ENCODE results near the gene PARP6.
A peak's percentile ranks its signal among the peaks of the same experiment; 100 is the strongest.

The PARP6 gene, protein sequence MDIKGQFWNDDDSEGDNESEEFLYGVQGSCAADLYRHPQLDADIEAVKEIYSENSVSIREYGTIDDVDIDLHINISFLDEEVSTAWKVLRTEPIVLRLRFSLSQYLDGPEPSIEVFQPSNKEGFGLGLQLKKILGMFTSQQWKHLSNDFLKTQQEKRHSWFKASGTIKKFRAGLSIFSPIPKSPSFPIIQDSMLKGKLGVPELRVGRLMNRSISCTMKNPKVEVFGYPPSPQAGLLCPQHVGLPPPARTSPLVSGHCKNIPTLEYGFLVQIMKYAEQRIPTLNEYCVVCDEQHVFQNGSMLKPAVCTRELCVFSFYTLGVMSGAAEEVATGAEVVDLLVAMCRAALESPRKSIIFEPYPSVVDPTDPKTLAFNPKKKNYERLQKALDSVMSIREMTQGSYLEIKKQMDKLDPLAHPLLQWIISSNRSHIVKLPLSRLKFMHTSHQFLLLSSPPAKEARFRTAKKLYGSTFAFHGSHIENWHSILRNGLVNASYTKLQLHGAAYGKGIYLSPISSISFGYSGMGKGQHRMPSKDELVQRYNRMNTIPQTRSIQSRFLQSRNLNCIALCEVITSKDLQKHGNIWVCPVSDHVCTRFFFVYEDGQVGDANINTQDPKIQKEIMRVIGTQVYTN

DNA sequence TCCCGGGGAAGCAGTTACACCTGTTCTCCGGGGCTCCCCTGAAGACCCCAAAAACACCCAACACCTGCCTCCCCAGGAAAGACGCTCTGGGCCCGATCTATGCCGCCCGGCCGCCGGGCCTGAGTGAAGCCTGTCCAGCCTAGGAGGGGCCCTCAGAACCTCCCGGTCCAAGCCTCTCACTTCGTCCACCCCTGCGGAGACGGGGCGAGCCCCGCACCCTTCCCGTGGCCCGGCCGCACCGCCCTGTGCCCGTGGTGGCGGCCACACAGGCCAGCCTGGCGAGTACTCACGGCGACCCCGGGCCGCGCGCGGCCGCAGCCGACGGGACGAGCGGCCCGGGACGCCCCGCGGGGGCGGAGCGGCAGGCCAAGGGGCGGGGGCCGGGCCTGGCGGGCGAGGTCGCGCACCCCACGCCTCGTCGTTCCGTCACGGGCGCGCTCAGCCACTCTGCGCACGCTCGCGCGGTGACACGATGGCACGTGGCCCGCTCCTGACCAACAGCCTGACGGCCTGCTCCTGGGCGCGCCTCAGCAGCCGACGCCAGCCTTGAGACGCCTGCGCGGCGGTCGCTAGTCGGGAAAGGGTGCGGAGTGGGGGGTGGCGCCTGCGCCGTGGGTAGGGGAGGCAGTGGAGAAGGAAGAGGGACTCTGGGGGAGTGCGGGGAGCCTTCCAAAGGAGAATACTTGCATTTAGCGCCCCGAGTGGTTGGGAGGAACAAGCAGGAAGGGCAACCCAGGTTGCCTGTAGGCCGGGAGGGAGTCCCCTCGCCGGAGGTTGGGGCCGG is at the start of gene PARP6:
Gene PARP6 (minus strand): TSS at position 342 of the 784 bp plus-strand sequence. CDS start 5,077 bp downstream, outside the sequence.
- peak; percentile 99 for DNase-seq

DNA sequence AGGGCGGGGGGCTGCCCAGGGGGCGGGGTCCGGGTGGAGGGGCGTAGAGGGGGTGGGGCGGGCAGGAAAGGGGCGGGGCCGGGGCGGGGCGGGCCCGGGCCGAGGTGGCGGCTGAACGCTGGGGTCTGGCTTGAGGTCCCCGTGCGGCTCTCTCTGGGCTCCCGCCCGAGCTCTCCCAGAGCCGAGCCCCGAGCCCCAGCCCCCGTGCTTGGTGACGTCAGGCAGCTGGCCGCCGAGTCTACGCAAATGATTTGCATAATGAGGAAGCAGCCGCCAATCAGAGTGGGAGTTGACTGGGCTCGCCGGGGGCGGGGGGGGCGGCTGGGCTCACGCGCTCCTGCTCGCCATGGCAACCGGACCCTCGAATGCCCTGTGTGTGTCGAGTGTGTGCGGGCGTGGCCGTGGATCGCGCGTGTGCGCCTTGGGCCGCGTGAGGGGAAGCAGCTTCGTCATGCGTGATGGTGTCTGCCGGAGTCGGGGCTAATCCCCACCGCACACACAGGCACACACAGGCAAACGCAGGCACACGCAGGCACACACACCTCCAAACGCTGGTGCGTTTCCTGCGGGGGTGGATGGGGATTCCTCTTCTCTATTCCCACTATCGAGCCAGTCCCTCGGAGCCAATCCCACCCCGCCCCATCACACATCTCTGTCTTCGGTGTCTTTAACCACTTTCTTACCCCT is 47.8 kb upstream of the PARP6 start, which contains the start of gene CELF6:
Gene CELF6 (minus strand): TSS at position 173 of the 687 bp plus-strand sequence. CDS start 283 bp downstream, outside the sequence.
- DNase-seq, result peak; percentile 76

DNA sequence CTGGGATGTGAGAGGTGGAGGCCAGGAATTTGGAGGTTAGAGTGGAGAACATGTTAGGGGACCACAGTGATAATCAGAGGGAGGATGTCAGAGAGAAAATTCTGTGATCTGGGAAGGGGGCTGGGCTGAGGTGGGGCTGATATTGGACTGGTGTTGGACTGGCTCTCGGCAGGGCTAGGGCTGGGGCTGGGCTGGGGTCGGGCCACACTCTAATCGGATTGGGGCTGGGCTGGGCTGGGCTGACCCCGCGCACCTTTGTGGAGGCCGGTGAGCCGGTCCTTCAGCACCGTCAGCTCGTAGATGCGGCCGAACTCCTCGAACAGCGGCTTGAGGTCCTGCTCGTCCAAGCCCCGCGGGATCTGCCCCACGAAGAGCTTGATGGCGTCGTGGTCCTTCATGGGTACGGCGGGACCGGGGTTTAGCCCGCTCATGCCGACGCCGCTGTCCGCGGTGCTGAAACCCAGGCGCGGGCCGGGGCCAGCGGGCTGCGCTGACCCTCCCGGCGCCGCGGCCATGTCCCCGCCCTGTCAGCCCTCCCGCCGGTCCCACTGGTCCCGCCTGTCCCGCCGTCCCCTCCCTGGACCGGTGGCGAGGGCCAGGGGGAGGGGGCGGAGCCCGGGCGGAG is 47.1 kb upstream of the PARP6 start:
- peak; percentile 46 for DNase-seq

DNA sequence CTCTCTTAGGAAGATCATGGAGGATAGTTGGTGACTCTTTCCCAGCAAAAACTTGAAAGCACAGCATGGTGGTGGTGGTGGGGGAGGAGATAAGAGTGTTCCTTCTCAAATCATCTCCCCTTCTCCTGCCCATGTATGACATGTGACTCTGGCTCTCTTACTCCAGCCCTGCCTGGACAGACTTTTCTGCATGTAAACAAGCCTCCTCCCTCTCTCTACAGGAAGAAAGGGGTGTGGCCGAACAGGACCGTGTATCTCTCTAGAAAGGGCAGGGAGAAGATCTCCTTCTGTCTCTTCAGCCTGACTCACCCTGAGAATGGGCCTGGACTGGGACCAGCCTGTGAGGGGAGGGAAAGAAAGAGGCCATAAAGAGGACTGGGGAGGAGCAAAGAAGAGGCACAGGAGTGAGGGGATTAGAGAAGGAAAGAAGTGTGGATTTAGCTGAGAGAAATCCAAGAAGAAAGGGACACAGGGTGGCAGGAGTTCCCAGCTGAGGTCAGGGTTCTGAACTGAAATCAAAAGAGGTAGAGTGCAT is 46.1 kb upstream of the PARP6 start:
- no peak for DNase-seq

DNA sequence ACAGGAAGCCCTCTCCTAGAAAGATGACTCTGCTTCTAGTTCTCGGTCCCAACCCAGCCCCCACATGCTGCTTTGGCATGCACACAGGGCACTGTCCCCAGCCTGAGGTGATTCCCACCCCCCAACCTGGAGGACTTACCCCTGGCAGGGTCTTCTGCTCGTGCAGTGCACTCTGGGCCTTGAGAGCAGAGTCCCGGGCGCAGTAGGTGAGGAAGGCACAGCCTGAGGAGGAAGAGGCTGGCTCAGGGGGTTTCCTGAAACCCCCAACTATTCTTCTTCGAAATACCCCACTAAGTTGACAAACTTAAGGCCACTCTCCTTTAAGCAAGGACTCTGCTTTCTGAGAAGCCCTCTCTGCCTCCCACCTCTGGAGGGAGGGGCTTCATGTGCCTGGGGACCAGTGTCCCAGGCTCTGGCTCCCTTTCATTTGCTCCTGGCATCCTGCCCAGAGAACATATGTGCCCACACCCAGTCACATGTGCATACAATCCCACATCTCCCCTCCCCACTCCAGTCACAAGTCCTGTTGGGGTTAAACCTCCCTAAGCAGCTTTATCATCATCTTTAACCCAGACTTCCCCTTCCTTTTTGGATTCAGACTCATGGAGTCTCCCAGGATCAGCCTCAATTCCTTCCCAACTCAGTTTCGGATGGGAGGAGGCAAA is 43.5 kb upstream of the PARP6 start:
- no peak for DNase-seq

DNA sequence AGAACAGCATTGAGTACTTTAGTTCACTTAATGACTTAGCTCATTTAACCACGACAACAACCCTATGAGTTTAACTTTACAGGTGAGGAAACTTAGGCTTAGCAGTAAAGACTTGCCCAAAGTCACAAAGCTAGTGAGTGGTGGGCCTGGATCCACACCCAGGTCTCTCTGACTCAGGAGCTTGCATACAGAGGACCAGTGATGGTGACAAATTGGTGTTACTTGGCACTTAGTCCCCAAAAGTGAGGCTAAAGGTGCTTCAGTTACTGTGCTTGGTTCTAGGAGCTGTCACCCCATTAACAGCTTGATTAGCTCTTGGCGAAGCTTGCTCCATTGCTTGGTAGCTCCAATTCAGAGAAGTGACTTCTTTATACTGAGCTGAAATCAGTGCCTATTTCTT is 41.5 kb upstream of the PARP6 start:
- no peak for DNase-seq

DNA sequence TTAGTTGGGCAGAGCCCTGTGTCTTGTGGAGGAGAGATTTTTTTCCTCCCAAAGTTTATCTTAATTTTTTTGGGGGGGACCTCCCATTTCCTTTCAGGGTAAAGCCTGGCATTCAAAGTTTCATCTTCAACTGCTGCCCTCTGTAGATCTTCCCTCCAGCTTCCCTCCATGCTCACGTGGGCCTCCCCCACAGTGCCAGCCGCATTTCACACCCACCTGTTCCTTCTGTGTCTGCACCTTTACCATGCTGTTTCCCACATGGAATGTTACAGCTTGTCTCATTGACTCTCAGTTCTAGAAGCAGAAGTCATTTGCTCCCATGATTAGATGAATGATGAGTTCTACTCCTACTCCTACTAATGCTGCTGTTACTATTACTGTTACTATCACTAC is 41.1 kb upstream of the PARP6 start:
- DNase-seq, result no peak

DNA sequence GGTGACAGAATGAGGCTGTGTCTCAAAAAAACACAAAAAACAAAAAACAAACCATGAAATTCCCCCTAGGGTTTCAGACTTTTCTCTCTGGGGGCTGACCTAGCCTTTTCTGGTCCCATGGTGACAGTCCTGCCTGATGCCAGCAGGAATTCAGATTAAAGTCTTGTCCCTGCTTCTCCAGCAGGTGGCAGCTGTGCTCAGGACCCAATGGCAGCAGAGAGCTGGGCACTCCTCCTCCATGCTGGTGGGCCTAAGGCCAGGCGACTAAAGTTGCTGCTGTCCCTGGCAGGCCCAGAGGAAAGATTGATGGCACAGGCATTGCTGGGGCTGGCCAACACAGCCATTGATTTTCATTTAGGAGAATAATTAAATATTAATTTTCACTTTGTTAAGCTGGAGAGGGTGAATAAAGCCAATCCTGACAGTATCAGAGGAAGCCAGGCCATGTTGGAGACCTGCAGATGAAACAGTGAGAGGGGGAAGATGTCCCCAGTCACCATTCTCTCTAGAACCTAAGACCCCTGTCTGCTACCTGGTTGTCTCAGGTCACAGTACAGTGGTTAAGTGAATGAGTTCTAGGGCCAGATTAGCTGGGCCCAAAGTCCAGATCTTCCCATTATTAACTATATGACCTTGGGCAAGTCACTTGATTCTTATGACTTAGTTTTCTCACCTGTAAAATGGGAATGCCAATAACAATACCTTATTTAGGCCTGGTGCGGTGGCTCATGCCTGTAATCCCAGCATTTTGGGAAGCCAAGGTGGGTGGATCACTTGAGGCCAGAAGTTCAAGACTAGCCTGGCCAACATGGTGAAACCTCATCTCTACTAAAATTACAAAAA is 40.5 kb upstream of the PARP6 start:
- DNase-seq, result peak; percentile 72

DNA sequence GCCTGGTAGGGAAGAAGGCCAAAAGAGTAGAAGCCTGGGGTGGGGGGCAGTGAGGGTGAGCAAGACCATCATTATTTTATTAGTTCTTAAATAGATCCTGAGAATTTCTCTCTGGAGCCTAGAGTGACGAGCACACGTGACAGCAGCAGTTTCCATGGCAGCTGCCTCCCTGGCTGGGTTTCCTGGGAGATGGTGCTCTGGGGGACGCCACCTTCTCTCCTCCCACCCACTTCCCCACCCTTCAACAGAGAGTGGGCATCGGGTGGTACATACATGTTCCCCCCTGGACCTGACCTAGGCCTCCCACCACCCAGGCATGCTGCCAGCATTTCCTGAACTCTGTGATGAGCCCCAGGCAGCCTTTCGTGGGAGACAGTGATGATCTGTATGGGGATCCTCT is 34.7 kb upstream of the PARP6 start:
- no peak for DNase-seq

DNA sequence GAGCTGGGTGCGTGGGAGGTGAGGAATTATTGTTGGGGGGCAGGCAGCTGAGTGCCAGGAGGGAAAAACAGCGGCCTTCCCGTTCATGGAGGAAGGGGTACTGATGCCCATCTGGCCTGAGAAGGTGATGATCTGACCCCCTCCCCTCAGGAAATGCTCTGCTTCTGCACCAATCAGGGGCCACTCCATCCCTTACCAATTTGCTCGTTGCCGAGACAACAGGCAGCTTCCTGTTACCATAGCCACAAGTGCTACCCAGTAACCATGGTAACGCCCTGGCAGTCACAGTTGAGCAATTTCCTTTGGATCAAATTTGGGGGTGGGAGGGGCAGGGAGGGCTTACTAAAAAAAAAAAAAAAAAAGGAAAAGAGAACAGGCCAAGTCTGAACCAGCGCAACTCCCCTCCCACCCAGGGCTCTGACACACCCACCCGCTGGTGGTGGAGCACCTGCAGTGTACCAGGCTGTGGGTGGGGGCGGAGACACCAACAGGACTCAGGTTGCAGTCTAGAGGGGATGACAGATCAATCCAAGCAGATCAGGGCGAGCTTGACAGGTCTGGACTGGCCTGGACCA is 33.9 kb upstream of the PARP6 start:
- DNase-seq, result peak; percentile 36

DNA sequence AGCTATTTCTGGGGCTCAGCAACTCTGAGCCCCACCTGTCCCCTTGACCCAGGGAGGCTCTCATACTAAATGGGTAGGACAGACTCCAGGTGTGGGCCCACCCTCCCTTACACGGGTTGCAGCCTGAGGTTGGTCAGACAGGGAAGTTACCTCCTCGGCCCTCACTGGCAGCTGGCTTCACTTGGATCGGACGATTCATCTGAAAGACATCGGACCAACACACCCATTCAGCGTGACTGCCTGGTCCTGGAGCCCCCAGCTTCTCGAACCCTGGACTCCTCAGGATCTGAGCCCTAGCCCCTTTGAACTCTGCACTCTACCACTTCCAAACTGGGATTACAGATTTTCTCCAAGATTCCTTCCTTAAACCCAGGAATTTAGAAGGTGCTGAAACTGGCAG is 32.2 kb upstream of the PARP6 start:
- no peak for DNase-seq

DNA sequence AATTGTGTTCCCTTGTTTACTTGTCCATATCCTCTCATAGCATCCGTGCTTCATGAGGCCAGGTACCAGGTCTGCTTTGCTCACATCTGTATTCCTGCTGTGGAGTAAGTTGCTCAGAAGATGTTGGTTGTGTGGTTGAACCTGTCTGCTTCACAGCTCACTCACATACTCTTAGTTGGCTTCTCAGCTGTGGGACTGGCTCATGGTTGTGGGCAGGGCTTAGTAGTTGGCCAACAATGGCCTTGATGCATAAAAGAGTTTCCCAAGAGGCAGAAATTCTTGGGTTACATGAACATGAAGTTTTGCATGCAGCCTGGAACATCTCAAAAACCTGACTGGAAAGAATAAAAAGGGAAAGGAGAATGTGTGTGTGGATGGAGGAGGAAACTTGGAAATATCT is 30.6 kb upstream of the PARP6 start:
- no peak for DNase-seq

DNA sequence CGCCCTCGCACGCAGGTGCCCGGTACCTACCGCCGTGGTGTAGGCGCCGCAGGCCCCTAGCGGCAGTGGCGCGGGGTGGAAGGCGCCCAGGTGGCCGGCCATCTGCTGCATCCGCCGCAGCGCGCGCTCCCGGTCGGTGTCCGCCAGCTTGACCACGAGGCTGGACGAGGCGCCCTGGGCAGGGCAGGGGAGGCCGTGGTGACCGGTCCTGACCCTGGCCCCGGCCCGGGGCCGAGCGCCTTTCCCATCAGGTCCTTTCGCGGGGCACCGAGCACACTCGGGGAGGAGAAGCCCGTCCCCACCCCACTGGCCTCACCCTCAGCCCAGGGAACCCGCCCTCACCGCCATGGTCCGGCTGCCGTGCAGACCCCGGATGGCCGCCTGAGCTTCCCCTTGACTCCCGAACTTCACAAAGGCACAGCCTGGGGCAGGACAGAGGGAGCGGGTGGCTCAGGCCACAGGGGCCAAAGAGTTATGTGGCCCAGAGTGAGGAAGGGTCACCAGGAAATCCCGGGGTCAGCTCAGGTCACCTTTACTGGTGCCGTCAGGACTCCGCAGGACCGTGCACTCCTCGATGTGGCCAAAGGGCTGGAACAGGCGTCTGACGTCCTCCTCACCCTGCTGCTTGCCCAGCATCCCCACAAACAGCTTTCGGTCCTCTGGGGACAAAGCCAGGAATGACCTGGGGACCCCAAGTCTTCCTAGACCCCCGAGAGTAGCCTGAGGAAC is 17.4 kb upstream of the PARP6 start:
- no peak for DNase-seq

DNA sequence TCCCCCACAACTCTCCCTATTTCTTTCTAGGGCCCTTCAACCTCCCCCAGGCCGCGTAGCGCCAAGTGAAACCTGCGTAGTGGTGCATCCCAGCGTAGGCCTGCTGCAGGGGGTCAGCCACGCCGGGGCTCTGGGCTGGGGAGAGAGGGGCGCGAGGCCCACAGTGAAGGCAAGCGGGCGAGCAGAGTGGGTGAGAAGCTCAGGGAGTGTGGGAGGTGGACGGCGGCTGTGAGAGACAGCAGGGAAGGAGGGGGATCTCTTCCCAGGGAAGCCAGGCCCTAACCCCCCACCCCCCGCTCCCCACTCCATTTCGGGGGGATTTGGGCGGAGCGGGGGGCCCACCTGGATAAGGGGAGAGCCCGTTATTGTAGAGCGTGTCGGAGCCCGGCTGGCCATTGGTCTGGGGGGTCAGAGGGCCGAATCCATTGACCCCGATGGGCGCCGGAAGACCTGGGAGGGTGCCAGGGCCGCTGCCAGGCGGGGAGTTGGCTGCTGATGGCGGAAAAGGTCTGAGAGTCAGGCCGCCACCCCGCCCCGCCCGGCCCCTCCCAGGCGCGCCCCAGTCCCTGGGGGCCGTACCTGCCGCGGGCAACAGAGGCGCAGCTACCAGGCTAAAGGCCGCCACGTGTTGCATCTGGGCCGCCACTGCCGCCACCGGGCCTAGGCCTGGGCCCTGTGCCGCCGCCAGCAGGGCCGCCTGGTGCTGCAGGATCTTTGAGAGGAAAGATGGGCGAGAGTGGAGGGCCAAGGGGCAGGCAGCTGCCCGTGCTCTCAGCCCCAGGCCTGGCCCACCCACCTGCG is 16.6 kb upstream of the PARP6 start:
- no peak for DNase-seq

DNA sequence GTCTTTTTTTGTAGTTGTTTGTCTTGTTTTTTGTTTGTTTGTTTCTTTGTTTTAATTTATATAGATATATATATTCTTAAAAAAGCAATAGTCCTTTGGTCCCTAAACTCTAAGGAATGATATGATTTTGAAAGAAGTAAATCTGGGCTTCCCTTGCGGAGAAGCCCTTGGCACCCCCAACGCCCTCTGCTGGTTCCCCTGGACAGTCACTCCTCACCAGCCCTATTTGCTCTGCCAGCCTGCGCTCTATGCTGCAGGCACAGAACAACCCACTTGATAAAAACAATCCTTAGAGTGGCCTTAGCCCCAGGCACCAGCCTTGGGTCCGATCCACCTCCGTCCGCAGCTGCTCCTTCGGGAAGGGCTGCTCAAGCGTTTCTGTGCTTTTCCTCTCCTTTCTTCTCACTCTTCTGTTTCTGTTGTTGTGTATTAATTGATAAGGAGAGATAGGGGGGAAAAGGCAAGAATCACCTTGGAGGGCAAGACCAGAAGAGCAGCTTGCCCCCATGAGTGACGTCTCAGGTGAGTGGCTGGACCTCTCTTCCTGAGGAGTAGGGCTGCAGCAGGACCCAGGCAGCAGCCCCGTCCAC is 13.7 kb upstream of the PARP6 start:
- peak; percentile 65 for DNase-seq

DNA sequence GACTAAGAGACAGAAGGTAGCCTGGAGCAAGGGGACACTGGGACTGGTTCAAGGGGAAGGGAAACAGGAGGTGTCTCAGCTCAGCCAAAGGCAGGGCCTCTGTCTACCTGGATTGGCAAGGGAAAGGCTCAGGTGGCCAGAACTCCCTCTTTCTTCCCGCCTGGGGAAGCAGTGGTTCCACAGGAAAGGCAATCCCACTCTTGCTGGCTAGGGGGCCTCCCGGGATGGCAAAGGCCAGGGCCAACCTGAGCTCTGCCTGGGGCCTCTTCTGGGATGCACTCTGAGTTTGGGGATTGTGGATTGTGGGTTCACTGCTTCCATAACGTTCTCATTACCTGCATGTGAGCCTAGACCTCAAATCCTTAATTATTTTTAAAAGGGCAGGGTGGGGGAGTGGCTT is 13.0 kb upstream of the PARP6 start:
- no peak for DNase-seq

DNA sequence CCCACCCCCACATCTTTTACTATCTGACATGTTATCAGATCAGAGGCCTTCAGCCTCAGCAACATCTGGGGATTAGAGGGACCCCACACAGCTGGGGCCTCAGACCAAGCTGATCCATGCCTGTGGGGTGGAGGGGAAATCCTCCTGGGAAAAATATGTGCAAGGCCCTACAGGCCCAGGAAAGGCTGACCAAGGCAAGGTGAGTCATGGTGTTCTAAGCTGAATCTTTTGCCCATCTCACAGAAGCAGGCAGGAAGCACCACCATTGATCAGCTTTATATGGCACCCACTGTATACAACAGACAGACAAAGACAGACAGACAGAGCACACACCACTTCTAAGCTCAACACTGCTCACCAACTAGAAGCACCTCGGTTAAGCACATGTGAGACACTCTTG is 12.4 kb upstream of the PARP6 start:
- DNase-seq, result no peak

DNA sequence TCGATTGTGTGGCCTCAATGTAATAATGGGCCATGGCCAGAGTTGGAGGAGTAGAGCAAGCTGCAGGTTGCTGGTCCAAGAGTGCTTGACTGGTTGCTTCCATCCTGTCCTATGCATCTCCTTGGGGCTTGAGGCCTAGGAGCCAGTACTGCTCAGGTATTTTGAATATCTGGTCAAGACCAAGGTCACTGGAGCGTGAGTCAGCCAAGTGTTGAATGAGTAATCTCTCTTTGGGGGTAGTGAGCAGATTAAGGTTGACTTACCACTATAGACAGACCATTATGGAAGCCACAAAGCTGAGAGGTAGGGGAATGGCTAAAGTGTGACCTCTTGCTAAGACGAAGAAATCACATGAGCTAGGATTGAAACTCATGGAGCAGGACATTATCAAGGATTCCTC is 9.4 kb upstream of the PARP6 start:
- no peak for DNase-seq

All from activated CD4-positive, alpha-beta T cell treated with anti-CD3 and anti-CD28 coated beads for 48 hours (primary cell).